HG02885 (cell line): Measurements from ENCODE around the gene AQP6.
"Not testable (repeated sequence)": the region's sequence is repeated elsewhere in the genome, so short reads cannot be mapped to it uniquely, and the experiment has no call there.

Experiments used
- ATAC-seq: cut with Tn5 transposase; IDR thresholded peaks from one replicate; pipeline ENCODE4 v1.9.1; 2021; ENCODE audit warnings: mild to moderate bottlenecking; ENCODE audit not compliant: unreplicated experiment, poor library complexity

Gene AQP6

GRCh38 chr12:49969027-49969426 is 3.7 kb upstream of the AQP6 start:
- ATAC-seq, result no peak

- ATAC-seq, result no peak
Observed at GRCh38 chr12:49969651-49970429, 2.9 kb upstream of the AQP6 start.

GRCh38 chr12:49970658-49971057 is 2.1 kb upstream of the AQP6 start:
- no peak for ATAC-seq

DNA sequence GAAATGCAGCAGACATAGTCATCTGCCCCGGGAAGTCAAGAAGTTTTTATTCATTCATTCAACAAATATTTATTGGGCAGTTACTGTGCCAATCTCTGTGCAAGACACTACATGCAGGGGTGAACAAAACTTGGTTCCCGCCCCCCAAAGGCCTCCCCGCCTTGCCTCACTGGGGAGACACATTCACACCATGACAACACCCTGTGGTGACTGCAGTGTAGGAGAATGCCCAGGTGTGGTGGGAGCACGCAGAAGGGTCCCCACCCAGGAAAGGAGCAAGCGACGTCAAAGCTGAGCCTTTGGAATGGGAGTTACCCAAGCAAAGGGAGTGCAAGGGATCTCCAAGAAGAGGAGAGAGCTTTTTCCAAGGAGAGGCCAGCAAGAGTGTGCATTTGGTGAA is 1.6 kb upstream of the AQP6 start:
- no peak for ATAC-seq

GRCh38 chr12:49972129-49972528 is 618 bp upstream of the AQP6 start:
- ATAC-seq, result no peak

- ATAC-seq, result no peak
Observed at GRCh38 chr12:49973361-49973830, 649 bp downstream of the AQP6 start.

DNA sequence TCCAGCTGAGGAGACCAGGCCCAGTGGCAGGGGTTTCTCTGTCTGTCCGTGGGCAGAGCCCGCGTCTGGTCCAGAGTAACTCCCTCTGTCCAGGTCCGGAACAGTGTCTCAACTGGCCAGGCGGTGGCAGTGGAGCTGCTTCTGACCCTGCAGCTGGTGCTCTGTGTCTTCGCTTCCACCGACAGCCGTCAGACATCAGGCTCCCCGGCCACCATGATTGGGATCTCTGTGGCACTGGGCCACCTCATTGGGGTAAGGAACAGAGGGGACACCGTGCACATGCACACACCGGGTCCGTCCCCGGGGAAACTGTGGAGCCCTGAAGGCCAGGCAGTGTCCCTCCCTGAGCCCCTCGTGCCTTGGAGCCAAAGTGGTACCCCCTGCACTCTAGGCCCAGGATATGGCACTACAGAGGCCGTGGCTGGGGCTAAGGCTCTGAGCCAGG is 1.5 kb downstream of the AQP6 start:
- no peak for ATAC-seq

DNA sequence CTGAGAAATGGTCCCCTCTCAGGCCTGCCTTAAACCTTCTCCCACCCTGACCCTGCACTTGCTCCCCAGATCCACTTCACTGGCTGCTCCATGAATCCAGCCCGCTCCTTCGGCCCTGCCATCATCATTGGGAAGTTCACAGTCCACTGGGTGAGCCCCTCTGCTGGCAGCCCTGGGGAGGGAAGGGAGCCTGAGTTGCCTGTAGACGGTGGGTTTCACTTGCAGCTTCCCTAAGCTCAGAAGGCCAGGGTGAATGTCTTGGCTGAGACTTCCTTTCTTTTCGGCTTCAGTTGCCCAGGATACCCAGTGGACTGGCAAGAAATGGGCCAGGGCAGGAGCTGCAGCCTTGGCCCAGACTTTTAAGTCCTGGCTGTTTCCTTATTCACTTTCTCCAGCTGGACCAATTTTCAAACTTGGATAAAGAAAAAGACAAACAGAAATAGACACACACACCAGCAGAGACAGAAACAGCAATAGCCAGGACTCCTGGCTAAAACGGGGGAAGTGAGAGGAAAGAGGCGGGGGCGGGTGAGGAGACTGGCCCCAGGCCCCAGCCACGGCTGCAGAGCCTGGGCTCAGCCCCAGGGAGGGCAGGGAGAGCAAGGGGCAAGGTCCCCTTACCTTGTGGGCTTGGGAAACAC is 2.0 kb downstream of the AQP6 start:
- ATAC-seq, result no peak

DNA sequence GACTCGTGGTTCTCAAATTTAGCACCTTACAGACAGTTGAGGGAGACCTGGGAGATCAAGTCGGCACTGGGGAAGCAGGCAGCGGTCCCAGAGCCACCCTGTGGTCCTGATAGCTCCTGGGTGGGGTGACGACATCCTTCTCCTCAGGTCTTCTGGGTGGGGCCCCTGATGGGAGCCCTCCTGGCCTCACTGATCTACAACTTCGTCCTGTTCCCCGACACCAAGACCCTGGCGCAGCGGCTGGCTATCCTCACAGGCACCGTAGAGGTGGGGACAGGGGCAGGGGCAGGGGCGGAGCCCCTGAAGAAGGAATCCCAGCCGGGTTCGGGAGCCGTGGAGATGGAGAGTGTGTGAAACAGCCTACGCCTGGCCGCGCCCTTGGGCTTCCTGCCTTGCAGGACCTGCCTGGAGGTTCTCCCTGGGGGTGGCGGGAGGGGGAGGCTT is 2.6 kb downstream of the AQP6 start:
- no peak for ATAC-seq

- ATAC-seq, result no peak
Observed at GRCh38 chr12:49976557-49976956, 3.8 kb downstream of the AQP6 start.

DNA sequence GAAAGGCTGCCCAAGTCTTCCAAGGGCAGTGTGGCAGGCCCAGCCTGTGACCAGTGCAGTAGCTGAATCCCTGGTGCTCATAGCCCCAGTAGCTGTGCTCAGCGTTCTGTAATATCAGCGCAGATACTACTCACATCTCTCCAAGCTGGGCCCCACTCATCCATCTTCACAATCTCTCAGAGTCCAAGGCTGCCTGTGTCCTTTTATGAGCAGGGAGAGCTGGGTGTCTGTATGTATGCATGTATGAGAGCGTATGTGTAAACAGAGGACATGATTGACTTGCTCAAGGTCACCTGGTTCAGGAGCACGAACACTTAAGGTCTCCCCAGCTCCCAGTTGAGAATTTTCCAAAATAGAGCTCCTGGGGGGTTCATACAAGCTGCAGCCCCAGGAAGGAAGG is 5.4 kb downstream of the AQP6 start:
- no peak for ATAC-seq

DNA sequence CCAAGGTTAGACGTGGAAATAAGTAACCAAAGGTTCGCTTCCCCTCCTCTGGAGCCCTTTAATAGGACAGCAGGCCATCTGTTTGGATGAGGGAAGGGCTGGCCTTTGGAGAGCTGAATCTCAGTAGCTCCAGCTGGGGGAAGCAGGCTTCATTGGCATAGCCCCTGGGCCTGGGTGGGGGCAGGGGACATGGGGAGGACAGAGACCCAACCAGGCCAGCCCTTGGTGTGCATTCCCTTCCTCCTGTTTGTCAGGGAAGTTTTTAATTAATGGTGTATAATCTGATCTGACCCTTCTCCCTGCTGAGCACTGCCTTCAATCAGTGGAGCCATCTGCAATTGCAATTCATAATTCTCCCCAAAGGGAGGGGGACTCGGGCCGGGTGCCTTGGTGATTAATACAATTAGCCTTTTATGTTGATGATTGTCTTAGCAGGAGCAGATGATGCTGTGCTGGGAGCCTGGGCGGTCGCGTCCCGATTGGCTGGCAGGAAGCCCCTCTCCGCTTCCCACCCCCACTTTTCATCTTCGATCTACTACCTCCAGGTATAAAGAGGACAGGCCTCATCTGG is 6.4 kb downstream of the AQP6 start:
- ATAC-seq, result no peak

- ATAC-seq, result no peak
Observed at GRCh38 chr12:49979791-49980190, 7.0 kb downstream of the AQP6 start.

DNA sequence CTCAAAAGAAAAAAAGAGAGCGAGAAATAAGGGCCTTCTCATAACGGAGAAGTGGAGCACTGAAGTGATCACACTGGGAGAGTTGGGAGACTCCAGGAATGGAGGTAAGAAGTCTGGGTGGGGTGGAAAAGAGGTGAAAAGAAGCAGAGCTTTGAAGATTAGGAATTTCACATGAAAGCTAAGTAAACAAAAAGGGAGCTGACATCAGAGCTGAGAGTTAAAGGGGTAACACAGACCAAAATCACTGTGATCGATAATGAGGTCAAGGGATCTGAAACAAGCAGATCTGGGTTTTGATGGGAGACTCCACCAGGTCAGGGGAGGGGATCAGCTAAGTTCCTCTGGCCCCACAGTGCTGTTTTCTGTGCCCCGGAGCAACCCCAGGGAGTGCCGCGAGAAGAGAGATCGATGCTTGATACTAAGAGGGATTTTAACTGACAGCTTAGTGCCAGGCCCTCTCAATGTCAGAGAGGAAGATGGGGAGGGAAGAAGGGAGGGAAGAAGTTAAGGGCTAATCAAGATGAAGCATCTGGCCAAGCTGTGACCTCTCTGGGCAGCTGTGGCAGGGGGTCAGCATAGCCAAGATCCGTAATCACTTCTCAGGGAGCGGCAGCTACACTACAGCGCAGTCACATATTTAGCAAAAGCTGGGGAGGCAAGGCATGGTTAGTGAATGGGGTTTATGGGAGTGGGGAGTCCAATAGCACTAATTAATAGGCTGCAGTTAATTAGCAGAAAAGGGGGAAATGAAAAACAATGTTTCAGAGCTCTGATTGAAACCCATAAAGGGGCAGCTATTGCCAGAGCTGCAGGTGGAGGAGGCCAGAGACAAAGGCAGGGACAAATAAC is 8.0 kb downstream of the AQP6 start:
- ATAC-seq, result no peak

DNA sequence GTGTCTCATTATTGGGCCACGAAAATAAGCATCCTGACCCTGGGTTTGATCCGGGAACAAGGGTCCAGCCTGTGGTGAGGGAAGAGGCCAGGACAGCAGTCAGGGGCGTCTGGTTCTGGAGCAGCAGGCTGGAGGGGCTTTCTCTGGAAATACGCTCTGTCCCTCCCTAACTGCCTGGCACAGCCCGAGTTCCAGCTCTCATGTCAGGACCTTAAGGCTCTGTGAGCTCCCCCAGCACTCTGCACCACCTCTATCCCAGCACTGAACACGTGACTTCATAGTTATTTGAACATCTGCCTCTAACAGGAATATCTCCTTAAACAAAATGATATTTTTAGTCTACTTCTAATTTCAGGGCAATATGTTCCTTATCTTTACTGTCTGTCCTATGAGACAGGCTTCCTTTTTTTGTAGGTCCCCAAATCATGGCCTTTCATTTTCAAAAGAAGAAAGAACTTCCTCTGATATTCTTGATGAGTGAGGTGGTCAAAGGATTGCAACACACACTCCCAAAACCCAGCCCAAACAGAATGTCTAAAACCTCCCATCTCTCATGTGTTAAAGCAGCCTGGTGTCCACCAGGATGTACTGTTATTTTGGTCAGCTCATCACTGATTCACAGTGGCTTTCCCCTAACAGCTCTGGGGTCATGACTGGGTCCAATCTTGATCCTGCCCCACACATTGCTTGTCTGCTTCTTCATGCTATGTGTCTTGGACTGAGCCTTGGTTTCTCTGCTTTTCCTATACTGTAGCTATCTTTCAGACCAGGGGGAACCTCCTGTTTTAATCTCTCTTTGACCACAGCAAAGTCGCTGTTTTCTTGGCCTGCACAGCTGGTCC is 9.7 kb downstream of the AQP6 start:
- ATAC-seq, result no peak

- no peak for ATAC-seq
Observed at GRCh38 chr12:49983892-49984291, 11.1 kb downstream of the AQP6 start.

DNA sequence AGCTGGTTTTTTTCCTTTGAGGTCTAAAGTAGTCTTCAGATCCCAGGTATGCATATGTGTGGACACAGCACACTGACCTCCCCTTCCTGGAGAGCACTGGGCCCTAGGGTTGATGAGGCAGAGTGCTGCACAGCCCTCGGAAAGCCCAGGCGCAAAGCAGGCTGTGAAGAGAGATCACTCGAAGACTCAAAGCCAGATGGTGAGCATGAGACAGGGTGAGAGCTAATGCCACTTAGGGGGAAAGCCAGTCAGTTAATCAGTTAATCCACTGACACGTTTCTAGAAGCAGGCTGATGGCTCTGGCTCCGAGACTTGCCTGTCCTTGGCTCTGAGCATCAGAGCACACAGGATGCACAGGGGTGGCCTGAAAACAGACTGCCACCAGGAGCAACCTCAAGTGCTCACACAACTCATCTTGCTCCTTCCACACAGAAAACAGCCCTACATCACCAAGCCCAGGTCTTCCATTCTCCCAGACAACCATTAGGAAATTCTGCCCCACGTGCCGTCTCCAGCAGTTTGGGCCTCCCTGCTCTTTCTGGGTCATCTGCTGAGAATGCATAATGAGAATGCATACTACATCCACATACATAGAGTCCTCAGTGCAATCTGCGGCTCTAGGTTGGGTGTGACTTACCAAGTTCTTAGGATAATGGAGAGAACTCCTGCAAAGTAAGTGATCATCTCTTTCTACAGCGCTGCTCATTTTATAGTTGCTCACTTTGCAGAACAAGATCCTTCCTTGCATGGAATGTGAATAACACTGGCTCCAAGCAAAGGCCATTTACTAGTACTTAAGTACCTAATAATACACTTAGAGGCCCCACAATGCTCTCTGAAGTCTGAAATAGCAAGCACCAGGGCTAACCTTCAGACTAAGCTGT is 12.0 kb downstream of the AQP6 start:
- ATAC-seq, result no peak

DNA sequence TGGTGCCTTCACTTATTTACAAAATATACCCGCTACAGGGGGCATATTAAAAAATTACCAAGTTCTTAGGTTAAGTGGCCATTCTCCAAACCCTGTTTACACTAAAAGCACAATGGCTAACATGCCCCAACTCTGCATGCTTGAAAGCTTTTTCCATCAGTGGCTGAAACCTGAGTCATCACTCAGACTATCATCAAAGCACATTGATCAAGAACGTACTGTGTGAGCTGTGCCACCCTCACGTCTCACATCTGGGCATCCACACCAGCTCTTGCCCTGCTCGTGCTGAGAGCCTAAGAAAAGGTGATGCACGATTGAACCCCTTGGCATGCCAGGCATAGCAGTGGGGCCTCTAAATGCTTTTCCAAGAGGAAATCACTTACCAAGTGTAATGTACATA is 13.2 kb downstream of the AQP6 start:
- no peak for ATAC-seq

DNA sequence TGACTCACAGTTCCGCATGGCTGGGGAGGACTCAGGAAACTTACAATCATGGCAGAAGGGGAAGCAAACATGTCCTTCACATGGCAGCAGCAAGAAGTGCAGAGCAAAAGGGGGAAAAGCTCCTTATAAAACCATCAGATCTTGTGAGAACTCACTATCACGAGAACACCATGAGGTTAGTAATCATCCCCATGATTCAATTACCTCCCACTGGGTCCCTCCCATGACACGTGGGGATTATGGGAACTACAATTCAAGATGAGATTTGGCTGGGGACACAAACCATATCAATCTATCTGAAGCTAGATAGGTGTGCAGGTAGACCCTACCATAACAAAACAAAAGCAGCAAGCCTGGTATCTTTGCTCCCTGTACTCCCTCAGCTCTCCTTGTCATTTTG is 13.7 kb downstream of the AQP6 start:
- not testable (repeated sequence) for ATAC-seq
